ENCODE results near the gene SLC47A2.

- TF ChIP-seq CTCF (IDR thresholded peaks at IDR 0.05) (no peak), POLR2A (IDR thresholded peaks at IDR 0.05) (no peak)
Measured at GRCh38 chr17:19760746-19761145, 44.4 kb upstream of the SLC47A2 start.
